HepG2 (cell line): ENCODE data around the gene ZC3H4. TPM values are rescaled to one million over a fixed set of nuclear protein-coding genes. Genes with fewer than 3 reads are reported as not detected.
"Not testable (repeated sequence)": the region's sequence is repeated elsewhere in the genome, so short reads cannot be mapped to it uniquely, and the experiment has no call there.

Experiments used
- ATAC-seq: fragments of 200-7000 bp; cut with Tn5 transposase; 3 replicates; pipeline ENCODE4 v1.9.1; 2020; ENCODE audit warnings: mild to moderate bottlenecking, moderate library complexity
- BruUV-seq: library from RNA; stranded (reverse); fragments of 400-500 nt; replicated peaks from 2 replicates; lab custom pipeline; 2021; lab: Mats Ljungman, UMichigan
- CTCF ChIA-PET: fragments of 300-600 bp; formaldehyde crosslinking; extraction: SDS; loops from one replicate; lab custom pipeline; 2021; ENCODE audit warnings: low total read pairs, inconsistent platforms, low intra/inter-chr PET ratio; lab: Yijun Ruan, JAX
- POLR2A ChIA-PET: fragments of 350-600 bp; sonication (Branson Sonifier 250); formaldehyde crosslinking; loops from one replicate; lab custom pipeline; 2020; ENCODE audit warnings: antibody characterized with exemption, inconsistent platforms; lab: Yijun Ruan, JAX
- DNase-seq: peaks from one replicate; pipeline ENCODE4 v3.0.0-alpha.2; 2015; ENCODE audit warnings: low spot score
- FAIRE-seq: peaks from 3 replicates; lab custom pipeline; 2011; peaks lifted over from hg19 to GRCh38; lab: Jason Lieb, UNC
- H2AFZ ChIP-seq: one replicate; pipeline ENCODE4 v1.6.1; 2011; ENCODE audit warnings: low read length, inconsistent platforms
- H3K27ac ChIP-seq: fragments of 300-600 bp; 3 replicates; pipeline ENCODE4 v1.8.0; 2011; ENCODE audit warnings: mixed run types, mild to moderate bottlenecking, mixed read lengths, low read length, inconsistent platforms; ENCODE audit not compliant: insufficient read depth; ENCODE audit errors: extremely low read length
- H3K27me3 ChIP-seq, 2 experiments: fragments of 200-600 bp in 1 of 2; 2 replicates in 1 of 2; 3 replicates in 1 of 2; pipeline versions ENCODE4 v1.6.0 to v1.8.0; 2011; ENCODE audit warnings: low read length in 2 of 2, mild to moderate bottlenecking in 2 of 2, moderate library complexity in 2 of 2, inconsistent platforms in 1 of 2; ENCODE audit not compliant: insufficient read depth in 2 of 2, control insufficient read depth in 1 of 2
- H3K36me3 ChIP-seq, 2 experiments: fragments of 200-600 bp in 1 of 2; replicated peaks in 1 of 2; 2 replicates in 1 of 2; 3 replicates in 1 of 2; pipeline versions ENCODE4 v1.5.1 to v1.8.0; 2011; ENCODE audit warnings: low read length in 2 of 2, inconsistent platforms in 1 of 2; ENCODE audit not compliant: insufficient read depth in 2 of 2, control insufficient read depth in 1 of 2
- H3K4me1 ChIP-seq: 2 replicates; pipeline ENCODE4 v1.5.1; 2012; ENCODE audit warnings: low read length, inconsistent platforms; ENCODE audit not compliant: insufficient read depth
- H3K4me2 ChIP-seq: 2 replicates; pipeline ENCODE4 v1.6.0; 2011; ENCODE audit warnings: low read depth, low read length, inconsistent platforms
- H3K4me3 ChIP-seq, 3 experiments: fragments of 200-600 bp in 1 of 3; sonication (generic), shearing (Covaris generic) in 1 of 3; replicated peaks in 1 of 3; 2 replicates each; pipeline ENCODE4 v1.5.1; 2011 to 2016; ENCODE audit warnings: low read length in 3 of 3, inconsistent platforms in 2 of 3, low read depth in 2 of 3, mild to moderate bottlenecking in 2 of 3, control low read depth in 1 of 3, mixed read lengths in 1 of 3; ENCODE audit not compliant: insufficient read depth in 1 of 3
- H3K79me2 ChIP-seq: one replicate; pipeline ENCODE4 v1.6.1; 2011; ENCODE audit warnings: low read length, inconsistent platforms; ENCODE audit not compliant: insufficient read depth
- H3K9ac ChIP-seq: 2 replicates; pipeline ENCODE4 v1.6.0; 2011; ENCODE audit warnings: mild to moderate bottlenecking, low read depth, low read length, inconsistent platforms; ENCODE audit not compliant: insufficient read depth
- H3K9me3 ChIP-seq: 2 replicates; pipeline ENCODE4 v1.5.1; 2012; ENCODE audit warnings: mild to moderate bottlenecking, low read length
- H4K20me1 ChIP-seq: 2 replicates; pipeline ENCODE4 v1.6.0; 2011; ENCODE audit warnings: inconsistent platforms, mild to moderate bottlenecking, low read length, moderate library complexity; ENCODE audit not compliant: insufficient read depth
- FOXA1 ChIP-seq, 2 experiments: fragments of 450-650 bp in 1 of 2; sonication (generic) in 1 of 2; formaldehyde crosslinking in 1 of 2; IDR thresholded peaks; 2 replicates each; pipeline versions ENCODE4 v1.4.0 to v1.6.1; 2016 to 2020; ENCODE audit warnings: missing genetic modification reagents in 1 of 2
- FOXA3 ChIP-seq: IDR thresholded peaks from 2 replicates; pipeline ENCODE4 v1.6.1; 2016; ENCODE audit warnings: missing genetic modification reagents, missing compliant biosample characterization
- SAP130 ChIP-seq: IDR thresholded peaks from 2 replicates; pipeline ENCODE4 v1.6.1; 2016; ENCODE audit warnings: low read depth
- ZNF691 ChIP-seq: sonication (generic); formaldehyde crosslinking; IDR thresholded peaks from 2 replicates; pipeline ENCODE4 v1.4.0; 2020; ENCODE audit warnings: missing genetic modification reagents, low read depth, mild to moderate bottlenecking, borderline replicate concordance
- ZNF891 ChIP-seq: sonication (generic); formaldehyde crosslinking; IDR thresholded peaks from 2 replicates; pipeline ENCODE4 v1.5.0; 2020; ENCODE audit warnings: mild to moderate bottlenecking, missing genetic modification reagents
- WGBS: methylation state at CpG from one replicate; pipeline ENCODE4 v1.1.6; 2017; ENCODE audit warnings: low lambda C conversion rate; 5-methylcytosine and 5-hydroxymethylcytosine counted together
- in situ Hi-C: cut with HindIII; loops from 2 replicates; pipeline ENCODE4 v1.10.0; 2017; ENCODE audit warnings: low pct_unique_long_range_greater_than_20kb; ENCODE audit not compliant: extremely low pct_ligation_motif_present
- intact Hi-C: fragments of 100-400 bp; cut with micrococcal nuclease; formaldehyde crosslinking; loops from one replicate; pipeline ENCODE4 v1.10.0; 2022; ENCODE audit not compliant: unreplicated experiment
- polyA plus RNA-seq, 8 experiments: library from polyadenylated mRNA; depleted of rRNA in 3 of 8; stranded (reverse) in 7 of 8; unstranded in 1 of 8; fragments of >200 nt; fragmentation: Illumina TruSeq in 4 of 8; extraction: Trizol in 4 of 8; gene quantifications; 2 replicates each; pipeline versions ENCODE4 v1.2.1 to v1.2.3, GENCODE V29; 2011 to 2016; ENCODE audit warnings: low read depth in 4 of 8, missing spikeins in 1 of 8, mixed read lengths in 1 of 8; ENCODE audit not compliant: insufficient read depth in 1 of 8
- total RNA-seq, 5 experiments: library from RNA; depleted of rRNA; stranded (reverse); fragments of >200 nt; fragmentation: Illumina TruSeq; extraction: Trizol; gene quantifications; 2 replicates each; pipeline ENCODE4 v1.2.3, GENCODE V29; 2016; ENCODE audit warnings: low read depth in 1 of 5
- TF ChIP-seq, protein P1 (sequence below): sonication (generic); IDR thresholded peaks from 2 replicates; pipeline ENCODE4 v1.6.1; 2016; ENCODE audit warnings: low read depth, borderline replicate concordance

Gene ZC3H4
- total and polyA plus RNA-seq, 2 of the 13 experiments (the other 11 are each of a cell fraction or from before 2014, with no cell fraction given): 1.8 to 10.7 TPM

GRCh38 chr19:47050562-47050961, 63.0 kb downstream of the ZC3H4 start:
- TF ChIP-seq, protein P1, sequence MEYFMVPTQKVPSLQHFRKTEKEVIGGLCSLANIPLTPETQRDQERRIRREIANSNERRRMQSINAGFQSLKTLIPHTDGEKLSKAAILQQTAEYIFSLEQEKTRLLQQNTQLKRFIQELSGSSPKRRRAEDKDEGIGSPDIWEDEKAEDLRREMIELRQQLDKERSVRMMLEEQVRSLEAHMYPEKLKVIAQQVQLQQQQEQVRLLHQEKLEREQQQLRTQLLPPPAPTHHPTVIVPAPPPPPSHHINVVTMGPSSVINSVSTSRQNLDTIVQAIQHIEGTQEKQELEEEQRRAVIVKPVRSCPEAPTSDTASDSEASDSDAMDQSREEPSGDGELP: 0 out of 2 replicates have a peak, but pooled peaks have one; percentile 12
- TF ChIP-seq FOXA3: peak; percentile 54
- intact Hi-C loops; H3K27ac ChIP-seq; H2AFZ ChIP-seq; H3K36me3 ChIP-seq; ATAC-seq; POLR2A ChIA-PET; H3K27me3 ChIP-seq; in situ Hi-C loops; H3K4me3 ChIP-seq; H3K4me2 ChIP-seq; FAIRE-seq; DNase-seq; H4K20me1 ChIP-seq; CTCF ChIA-PET; H3K9me3 ChIP-seq; H3K9ac ChIP-seq; H3K79me2 ChIP-seq; BruUV-seq; TF ChIP-seq FOXA1 (IDR thresholded peaks at IDR 0.05): not testable (repeated sequence)
- TF ChIP-seq FOXA1 (CRISPR knock-in tag; IDR thresholded peaks at IDR 0.05): peak; percentile 46; the same call in 1 of the 2 replicates
- peak; percentile 15; the same call in 1 of the 2 replicates for TF ChIP-seq SAP130
- 4% methylated on average over 3 of the region's 3 CpGs for WGBS
- peaks cover 15% of the 10 kb centered on the region for H3K4me1 ChIP-seq

DNA sequence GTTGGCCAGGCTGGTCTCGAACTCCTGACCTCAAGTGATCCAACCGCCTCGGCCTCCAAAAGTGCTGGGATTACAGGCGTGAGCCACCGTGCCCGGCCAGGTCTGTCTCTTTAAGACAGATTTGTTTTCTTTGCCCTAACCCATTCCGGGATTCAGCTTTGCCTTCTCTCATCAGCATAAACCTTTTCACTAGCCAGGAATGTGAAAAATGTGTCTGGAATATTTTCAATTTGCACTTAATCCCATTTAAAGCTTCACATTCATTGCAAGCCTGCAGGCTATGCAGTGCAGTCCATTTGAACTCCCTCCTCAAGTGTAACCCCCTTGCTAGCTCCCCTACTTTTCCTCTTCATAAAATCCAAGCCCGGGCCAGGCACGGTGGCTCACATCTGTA, 64.3 kb downstream of the ZC3H4 start:
- H3K4me1 ChIP-seq: peaks cover 15% of the 10 kb centered on the region
- peaks cover 3% of the 10 kb centered on the region for H3K79me2 ChIP-seq
- intact Hi-C loops (no loop called here), in situ Hi-C loops (no loop called here)
- DNase-seq (no peak), FAIRE-seq (no peak), ATAC-seq (no peak)
- no peaks in the 10 kb centered on the region for H4K20me1 ChIP-seq
- H3K9me3 ChIP-seq: no peaks in the 10 kb centered on the region
- ChIA-PET CTCF (no interaction called here), POLR2A (interaction anchor here (1.2 kb wide), 1 partner anchor 9 kb away, joined by 6 read pairs; no protein-coding TSS in a partner anchor)
- no peaks in the 10 kb centered on the region for H3K27me3 ChIP-seq
- H3K36me3 ChIP-seq: no peaks in the 10 kb centered on the region
- H3K4me3 ChIP-seq: peak overlapping the region; percentile 5 to 81 (median 42); a peak in 4 of 6 replicates
- H2AFZ ChIP-seq: no peak overlapping the region
- BruUV-seq: no TSS peak
- 40% methylated on average over 9 of the region's 9 CpGs for WGBS
- no peak overlapping the region for H3K27ac ChIP-seq
- TF ChIP-seq ZNF891 (CRISPR knock-in tag): 0 out of 2 replicates have a peak, but pooled peaks have one; percentile 20
- no peak for TF ChIP-seq ZNF691 (CRISPR knock-in tag)
- no peak overlapping the region for H3K9ac ChIP-seq
- peak overlapping the region; percentile 59 for H3K4me2 ChIP-seq
